HG03280 (cell line): ENCODE results near the gene KLHDC2.
"Not testable (repeated sequence)": the region's sequence is repeated elsewhere in the genome, so short reads cannot be mapped to it uniquely, and the experiment has no call there.

ENCODE experiments used
- ATAC-seq: cut with Tn5 transposase; IDR thresholded peaks from one replicate; pipeline ENCODE4 v1.9.1; 2021; ENCODE audit warnings: mild to moderate bottlenecking, moderate library complexity; ENCODE audit not compliant: unreplicated experiment

KLHDC2 gene, protein sequence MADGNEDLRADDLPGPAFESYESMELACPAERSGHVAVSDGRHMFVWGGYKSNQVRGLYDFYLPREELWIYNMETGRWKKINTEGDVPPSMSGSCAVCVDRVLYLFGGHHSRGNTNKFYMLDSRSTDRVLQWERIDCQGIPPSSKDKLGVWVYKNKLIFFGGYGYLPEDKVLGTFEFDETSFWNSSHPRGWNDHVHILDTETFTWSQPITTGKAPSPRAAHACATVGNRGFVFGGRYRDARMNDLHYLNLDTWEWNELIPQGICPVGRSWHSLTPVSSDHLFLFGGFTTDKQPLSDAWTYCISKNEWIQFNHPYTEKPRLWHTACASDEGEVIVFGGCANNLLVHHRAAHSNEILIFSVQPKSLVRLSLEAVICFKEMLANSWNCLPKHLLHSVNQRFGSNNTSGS

GRCh38 chr14:49767571-49768300 lies at the start of gene KLHDC2:
KLHDC2 (plus strand) TSS chr14:49768153; CDS start chr14:49768469, 316 bp downstream.
- peak; percentile 94 for ATAC-seq

DNA sequence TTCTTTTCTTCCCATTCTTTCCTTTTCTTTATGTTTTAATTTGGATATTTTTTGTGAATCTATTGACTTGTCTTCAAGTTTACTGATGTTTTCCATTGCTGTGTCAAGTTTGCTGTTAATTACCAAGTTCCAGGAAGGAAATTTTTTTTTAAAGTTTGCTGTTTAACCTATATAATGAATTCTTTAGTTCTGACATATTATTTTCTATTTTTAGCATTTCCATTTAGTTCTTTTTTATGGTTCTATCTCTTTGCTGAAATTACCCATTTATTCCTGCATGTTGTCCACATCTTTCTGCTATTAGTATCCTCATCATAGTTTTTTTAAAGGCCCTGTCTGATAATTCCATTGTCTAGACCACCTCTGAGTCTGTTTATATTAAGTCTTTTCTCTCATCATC lies 47.2 kb upstream of the KLHDC2 start:
- ATAC-seq = no peak

GRCh38 chr14:49721733-49722435 lies 46.1 kb upstream of the KLHDC2 start:
- ATAC-seq = not testable (repeated sequence)

- ATAC-seq = no peak
These were observed 40.8 kb upstream of the KLHDC2 start for GRCh38 chr14:49727171-49727570.

DNA sequence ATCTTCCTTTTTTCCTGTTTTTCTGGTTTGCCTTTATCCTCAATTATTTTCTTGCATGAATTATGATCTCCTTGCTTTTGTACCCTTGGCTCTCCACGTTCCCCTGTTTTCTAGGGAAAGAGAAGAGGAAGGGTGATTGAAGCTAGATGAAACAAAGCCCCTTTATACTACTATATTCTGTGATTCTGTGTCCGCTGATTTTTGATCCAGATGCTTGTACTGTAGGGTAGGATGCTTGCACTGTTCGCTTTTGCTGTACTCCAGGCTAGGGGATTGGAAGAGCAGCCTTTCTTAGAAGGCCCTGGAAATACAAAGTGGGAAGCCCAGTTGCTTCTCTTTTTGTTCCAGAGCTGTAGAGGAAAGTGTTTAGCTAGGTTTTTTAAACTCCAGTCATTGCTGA lies 35.1 kb upstream of the KLHDC2 start:
- ATAC-seq = no peak

DNA sequence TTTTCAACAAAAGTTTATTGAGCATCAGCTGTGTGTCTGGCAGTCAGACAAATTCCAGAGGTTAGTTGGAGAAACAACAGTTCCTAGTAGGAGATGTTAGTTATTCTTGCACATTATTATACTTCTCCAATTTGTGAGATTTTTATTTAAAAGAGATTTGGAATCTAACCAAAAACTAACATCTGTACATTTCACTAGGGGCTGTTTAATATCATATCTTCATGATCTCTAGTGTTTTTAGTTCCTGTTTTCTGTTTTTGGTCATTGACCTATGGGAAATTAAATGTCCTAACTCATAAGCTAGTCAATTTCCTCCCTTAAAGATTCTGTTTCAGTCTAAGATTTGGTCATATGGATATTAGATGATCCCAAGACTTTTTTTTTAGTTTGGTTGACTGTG lies 34.1 kb upstream of the KLHDC2 start:
- no peak for ATAC-seq

DNA sequence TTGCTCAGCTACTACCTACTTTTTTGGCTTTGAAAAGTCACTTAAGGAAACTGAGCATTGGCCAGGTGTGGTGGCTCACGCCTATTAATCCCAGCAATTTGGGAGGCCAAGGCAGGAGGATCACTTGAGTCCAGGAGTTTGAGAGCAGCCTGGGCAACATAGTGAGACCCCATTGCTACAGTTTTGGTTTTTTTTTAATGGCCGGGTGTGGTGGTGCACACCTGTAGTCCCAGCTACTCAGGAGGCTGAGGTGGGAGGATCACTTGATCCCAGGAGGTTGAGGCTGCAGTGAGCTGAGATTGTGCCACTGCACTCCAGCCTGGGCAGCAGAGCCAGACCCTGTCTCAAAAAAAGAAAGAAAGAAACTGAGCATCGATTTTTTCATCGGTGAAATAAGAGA lies 32.3 kb upstream of the KLHDC2 start:
- not testable (repeated sequence) for ATAC-seq

DNA sequence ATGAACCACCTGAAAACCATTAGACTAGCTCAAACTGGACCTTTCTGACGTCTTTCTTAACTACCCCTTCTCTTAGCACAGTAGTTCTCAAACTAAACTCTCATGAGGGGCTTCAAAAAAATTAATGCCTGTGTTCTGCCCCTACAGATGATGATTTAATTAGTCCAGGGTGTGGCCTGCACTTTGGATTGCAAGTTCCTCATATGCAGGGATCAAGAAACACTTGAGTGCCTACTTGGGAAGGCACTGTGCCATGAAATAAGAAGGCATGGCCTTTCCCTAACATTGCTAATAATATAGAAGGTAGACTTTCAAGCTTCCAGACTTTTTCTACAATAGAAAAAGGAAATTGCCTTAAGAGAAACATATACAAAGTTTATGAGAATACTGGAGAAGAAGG lies 22.8 kb upstream of the KLHDC2 start:
- ATAC-seq = no peak

- ATAC-seq = not testable (repeated sequence)
These were observed 21.5 kb upstream of the KLHDC2 start for GRCh38 chr14:49746476-49746875.

- ATAC-seq = no peak
These were observed 13.3 kb upstream of the KLHDC2 start for GRCh38 chr14:49754570-49755097.

DNA sequence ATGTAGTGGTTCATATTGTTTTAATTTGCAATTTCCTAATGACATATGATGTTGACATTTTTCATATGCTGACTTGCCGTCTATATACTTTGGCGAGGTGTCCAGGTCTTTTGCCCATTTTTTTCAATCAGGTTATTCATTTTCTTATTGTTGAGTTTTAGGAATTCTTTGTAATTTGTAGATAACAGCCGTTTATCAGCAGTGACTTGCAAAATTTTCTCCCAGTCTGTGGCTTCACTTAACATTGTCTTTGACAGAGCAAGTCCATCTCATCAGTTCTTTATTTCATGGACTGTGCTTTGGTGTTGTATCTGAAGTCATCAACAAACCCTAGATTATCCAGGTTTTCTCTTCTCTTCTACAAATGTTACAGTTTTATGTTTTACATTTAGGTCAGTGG lies 12.6 kb upstream of the KLHDC2 start:
- ATAC-seq = no peak

GRCh38 chr14:49761839-49762551 lies 6.0 kb upstream of the KLHDC2 start:
- ATAC-seq = no peak

DNA sequence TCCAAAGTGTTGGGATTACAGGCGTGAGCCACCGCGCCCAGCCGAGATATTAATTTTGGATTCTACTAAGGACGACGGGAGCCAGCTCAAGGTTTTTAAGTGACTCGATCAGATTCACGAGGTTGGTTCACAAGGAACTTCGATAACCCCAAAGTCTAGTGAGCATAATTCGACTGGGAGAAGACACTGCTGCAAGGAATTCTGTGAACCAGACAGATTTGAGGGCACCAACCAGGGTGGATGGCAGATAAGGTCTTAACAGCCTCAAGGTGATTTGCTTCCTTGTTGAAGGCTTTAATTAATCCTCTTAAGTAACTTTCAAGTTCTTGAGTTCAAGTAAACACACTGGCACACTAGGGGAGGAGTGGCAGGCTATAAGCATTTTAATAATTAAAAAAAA lies 1.1 kb upstream of the KLHDC2 start:
- no peak for ATAC-seq

- no peak for ATAC-seq
These were observed 733 bp upstream of the KLHDC2 start for GRCh38 chr14:49767270-49767570.

GRCh38 chr14:49768301-49769121 lies 558 bp downstream of the KLHDC2 start:
- ATAC-seq = peak; percentile 32

- no peak for ATAC-seq
These were observed 1.2 kb downstream of the KLHDC2 start for GRCh38 chr14:49769171-49769570.

- no peak for ATAC-seq
These were observed 1.7 kb downstream of the KLHDC2 start for GRCh38 chr14:49769581-49770211.

- no peak for ATAC-seq
These were observed 2.4 kb downstream of the KLHDC2 start for GRCh38 chr14:49770212-49770817.

DNA sequence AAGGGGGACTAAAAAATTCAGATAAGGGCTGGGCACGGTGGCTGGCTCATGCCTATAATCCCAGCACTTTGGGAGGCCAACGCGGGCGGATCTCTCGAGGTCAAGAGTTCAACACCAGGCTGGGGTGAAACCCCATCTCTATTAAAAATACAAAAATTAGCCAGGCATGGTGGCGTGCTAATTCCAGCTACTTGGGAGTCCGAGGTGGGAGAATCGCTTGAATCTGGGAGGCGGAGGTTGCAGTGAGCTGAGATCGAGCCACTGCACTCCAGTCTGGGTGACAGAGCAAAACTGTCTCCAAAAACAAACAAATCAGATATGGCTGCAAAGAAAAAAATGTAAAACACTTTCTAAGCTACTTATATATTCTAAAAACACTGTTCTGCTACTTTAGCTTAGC lies 3.7 kb downstream of the KLHDC2 start:
- ATAC-seq = not testable (repeated sequence)
